Limb (tissue), 2 donors: ENCODE results near the gene TOPAZ1.

Source experiments
- DNase-seq, 2 donors: peaks; one replicate each; pipeline ENCODE4 v3.0.0-alpha.2; 2016; ENCODE audit errors: extremely low spot score in 2 of 2

The TOPAZ1 gene

DNA sequence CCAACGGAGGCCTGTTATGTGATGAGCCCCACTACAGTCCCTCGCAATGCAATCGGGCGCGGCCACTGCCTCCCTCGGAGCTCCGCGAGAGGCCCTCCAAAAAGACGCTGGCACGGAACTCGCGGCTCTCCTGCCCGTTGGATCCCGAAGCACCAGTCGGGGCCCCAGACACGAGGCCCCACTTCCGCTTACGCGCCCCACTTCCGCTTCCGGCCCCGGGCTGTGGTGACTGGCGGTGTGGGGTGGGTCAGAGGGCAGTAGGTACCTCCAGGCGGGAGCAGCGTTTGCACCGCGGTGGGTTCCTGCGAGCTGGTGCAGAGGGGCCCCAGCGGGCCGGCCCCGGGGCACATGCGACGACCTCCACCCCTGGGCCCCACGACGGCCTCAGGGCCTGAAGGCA lies at the start of gene TOPAZ1:
Gene TOPAZ1 (plus strand): TSS at position 181 of the 400 bp plus-strand sequence. CDS start 168 bp downstream, at position 349.
- no peak for DNase-seq

DNA sequence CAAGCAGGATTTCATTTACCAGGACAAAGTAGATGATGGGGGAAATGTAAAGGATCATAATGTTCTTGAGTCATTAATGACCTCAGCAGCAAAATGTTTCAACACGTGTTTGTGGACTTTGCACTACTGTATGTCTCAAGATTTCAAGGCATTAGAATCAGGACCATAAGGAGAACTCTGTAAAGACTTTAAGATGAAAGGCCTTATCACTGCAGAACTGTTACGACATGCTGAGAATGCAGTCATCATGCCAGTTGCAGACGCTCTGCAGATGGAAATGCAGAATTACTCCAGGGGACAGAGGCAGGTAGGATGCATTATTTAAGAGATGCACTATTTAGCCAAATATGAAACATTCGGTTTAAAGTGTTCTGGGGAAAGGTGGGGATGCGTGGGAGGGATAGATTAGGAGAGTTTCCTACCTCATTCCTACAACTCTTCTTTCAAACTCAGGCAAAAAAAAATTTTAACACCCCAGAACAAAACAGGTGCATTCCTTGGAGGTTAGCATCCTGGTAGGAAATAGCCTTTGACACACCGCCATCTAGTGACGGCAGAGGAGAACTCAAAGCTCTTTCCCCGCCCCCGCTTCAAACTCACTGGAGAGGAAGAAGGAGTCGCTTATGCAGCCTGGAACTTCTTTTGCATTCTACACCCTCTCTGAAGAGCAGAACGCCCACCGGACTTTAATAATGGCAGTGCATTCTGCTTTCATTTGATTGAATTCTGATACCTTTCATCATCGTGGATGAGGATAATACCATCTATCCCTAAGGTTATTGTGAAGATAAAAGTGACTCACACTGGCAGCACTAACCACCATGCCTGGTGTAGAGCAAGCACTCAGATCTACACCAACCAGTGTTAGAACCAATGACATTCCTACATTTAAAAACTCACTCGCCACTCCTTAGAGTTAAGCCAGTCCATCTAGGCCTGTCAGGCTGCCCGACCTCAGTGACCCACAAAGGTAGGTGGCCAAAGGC lies 43.1 kb upstream of the TOPAZ1 start:
- DNase-seq: peak; percentile 63 to 82

DNA sequence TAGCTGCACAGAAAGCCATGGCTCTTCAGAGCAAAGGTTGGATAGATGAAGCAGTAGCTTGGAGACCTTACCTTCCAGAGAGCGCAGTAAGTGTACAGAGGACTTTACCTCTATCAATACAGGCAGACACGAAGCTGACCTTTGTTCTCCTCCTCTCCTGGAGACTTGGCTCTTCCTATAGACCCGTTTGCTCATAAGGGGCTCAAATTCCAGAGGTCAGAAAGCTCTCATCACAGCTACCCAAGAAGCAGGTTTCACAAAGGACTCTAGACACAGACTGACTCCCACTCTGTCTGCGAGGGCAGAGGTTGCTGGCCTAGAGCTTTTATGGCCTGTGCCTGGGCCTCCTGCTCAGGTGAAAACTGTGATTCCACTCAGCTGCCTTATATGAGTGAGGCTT lies 35.4 kb upstream of the TOPAZ1 start:
- DNase-seq: no peak

DNA sequence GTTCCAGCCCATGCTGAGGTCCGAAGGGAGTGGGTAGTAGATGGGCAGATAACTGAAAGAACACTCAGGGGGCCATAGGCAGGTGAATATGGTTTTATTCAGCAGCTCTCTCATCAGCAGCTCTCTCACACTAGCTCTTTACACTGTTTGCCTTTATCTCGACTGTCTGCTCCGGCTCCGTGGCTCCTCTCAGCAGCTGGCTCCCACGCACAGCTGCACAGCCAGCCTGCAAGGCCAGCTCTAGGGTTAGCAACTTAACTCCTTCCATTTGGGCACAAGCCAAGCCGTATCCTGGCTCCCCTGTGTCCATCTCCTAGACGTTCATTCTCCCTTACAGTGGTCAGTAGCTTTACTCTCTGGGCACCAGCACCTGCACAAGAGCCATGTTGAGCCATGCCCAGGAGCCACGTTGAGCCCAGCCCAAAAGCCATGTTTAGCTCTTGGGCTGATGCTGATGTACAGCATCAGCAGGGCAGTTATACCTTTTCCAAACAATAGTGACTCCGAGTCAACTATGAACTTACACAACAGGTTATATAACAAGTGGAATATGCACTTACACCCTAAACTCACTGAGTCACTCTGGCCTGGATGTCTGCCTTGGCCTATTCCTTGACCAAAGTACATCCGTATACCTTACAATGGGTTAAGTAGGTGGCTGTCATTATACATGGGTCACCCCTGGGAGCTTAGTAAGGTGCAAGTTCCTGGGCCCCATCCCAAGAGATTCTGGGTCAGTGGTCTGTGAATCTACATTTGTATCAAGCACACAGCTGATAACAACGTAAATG lies 34.6 kb upstream of the TOPAZ1 start:
- DNase-seq: no peak

DNA sequence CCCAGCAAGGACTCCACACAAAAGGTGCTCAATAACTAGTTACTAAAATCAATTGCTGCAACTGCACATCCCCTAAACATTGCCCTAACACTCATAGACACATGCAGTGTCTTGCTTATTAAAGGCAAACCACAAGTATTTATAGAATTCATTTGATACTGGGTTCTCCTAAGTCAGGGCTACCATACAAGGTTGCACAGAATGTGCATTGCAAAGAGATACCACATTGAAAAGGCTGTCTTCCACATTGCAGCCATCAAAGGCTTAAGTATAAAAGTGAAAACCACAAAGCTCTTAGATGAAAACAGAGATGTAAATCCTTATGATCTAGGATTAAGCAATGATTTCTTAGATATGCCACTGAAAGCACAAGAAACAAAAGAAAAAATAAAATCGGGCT lies 33.6 kb upstream of the TOPAZ1 start:
- no peak for DNase-seq

DNA sequence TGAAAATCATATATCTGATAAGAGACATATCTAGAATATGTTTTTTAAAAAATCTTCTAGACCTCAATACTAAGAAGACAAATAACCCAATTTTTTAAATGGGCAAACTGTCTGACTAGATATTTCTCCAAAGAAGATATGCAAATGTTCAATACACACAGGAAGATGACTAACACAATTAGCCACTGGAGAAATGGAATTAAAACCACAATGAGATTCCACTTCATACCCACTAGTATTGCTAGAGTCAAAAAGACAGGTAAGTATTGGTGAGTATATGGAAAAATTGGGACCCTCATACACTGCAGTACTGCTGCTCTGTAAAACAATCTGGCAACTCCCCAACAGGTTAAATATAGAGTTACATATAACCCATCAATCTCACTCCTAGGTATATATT lies 33.1 kb upstream of the TOPAZ1 start:
- DNase-seq: no peak

DNA sequence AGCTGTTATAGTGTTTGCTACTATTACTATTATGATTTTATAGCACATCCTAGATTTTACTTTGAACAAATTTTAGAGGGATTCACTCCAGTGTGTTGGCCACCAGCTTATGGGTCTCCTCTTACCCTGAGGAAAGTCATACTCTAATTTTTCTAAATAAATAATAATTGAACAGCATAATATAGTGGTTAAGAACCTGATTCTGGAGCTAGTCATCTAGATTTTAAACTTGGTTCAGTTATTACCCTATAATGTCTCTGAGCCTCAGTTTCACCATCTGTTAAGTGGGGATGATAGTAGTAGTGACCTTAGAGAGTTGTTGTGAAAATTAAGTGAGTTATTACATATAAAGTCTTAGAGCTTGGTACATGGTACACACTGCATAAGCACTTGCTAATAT lies 30.7 kb upstream of the TOPAZ1 start:
- no peak for DNase-seq

DNA sequence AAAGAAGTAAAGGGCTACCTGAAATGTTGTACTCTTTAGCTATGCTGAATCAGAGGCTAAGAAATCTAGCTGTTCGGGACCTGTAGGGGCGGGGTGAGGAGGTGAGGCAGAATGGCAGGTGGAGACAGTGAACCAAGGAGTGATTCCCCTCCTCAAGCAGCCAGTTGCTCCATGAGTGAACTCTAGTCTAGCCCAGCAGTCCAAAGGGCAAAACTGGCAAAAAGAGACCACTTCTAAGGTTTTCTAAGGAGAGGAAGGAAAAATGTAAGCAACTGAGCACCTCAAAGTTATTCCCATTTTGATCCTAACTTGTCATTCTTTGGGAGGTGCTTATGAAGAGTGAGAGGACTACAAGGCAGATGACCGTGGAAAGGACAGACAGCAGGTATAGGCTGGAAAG lies 19.3 kb upstream of the TOPAZ1 start:
- no peak for DNase-seq

DNA sequence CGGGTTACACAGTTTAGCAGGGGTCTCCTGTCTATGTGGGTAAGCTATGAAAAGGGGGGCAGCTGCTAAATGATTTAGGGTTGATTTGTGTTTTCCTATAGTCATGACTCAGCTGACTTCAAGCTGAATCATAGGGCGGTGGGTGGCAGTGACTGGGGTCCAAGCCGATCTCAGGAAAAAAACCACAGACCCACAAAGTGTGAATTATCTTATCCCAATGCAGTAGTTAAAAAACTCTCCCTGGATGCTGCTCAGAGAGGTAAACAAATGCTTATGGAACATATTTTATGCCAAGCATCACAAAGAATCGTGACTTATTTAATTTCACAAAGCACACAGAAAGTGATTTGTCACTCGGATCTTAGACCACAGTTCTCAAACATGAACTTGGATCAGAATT lies 18.4 kb upstream of the TOPAZ1 start:
- DNase-seq: no peak

DNA sequence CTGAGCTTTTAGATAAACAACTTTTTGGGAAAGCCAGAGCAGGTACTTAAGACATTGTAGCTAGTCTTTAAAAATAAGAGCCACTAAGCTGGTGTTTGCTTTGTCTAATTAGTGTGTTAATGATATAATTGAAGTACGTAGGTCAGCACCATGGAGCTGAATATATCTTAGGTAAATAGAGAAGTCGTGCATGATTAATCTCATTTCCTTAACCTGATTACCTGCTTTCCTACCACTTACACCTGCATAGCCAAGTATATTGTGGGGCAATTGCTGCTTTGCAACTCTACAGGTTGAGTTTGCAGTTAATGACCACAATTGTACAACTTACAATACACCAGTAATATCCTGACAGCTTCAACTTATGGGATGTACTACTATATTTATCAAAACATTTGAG lies 17.6 kb upstream of the TOPAZ1 start:
- DNase-seq: no peak

DNA sequence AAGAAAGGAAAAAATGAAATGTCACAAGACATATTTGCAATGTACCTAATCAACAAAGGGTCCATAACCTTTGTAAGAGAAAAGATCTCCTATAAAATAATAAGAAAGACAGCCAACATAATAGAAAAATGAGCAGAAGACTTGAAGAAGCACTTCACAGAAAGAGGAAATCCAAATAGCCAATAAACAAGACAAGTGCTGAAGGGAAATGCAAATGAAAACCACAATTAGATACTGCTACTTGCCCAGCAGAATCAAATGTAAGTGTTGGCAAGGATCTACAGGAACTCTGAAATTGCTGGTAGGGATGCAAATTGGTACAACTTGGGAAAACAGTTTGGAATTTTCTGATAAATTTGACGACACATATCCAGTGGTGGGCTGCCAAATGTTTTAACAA lies 15.1 kb upstream of the TOPAZ1 start:
- no peak for DNase-seq

DNA sequence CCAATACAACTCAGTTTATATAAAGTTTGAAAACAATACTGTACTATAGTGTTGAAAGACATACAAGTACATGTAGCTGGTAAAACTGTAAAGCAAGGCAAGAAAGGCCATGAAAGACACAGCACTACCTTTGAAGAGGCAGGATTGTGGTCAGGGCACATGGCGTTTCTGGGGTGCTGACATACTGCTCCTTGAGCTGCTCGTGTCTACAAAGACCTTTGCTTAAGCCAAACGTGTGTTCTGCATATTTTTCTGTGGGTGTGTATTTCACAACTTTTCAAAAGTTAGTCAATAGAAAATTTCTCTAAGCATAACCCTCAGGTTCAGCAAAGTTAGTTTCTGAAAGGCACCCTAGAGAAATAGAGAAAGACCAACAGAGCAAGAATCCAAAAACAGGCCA lies 14.1 kb upstream of the TOPAZ1 start:
- DNase-seq: no peak

DNA sequence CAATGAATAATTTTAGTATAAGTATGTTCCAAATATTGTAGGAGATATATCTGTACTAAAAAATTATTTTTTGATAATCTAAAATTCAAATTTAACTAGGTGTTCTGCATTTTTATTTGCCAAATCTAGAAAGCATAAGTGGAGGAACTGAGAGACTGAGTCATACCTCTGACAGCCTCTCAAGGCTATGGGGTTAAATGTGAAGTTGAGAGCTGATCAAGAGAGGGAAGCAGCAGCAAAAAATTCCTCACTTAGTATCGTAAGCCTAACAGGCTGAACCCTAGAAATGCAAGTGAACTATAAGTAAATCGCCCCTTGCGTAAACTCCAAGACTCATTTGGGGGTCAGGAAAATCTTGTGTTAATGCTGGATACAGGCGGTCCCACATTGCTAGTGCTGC lies 12.8 kb upstream of the TOPAZ1 start:
- no peak for DNase-seq

DNA sequence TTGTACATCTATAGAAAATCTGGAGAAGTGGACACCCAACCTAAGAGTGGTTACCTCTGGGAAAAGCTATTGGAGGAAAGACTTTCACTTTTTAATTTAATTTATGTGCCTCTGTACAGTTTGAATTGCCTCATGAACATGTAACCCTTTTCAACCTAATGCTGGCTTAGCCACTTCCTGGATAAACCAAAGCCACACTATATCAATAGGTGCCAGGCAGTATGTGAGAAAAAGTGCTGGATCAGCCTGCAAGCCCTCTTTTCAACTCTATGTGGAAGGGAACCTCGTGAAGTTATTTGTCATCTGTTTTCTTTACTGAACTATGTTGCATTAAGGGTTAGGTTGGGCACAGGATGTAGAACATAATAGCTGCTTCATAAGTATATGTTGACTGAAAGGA lies 9.3 kb upstream of the TOPAZ1 start:
- DNase-seq: no peak

DNA sequence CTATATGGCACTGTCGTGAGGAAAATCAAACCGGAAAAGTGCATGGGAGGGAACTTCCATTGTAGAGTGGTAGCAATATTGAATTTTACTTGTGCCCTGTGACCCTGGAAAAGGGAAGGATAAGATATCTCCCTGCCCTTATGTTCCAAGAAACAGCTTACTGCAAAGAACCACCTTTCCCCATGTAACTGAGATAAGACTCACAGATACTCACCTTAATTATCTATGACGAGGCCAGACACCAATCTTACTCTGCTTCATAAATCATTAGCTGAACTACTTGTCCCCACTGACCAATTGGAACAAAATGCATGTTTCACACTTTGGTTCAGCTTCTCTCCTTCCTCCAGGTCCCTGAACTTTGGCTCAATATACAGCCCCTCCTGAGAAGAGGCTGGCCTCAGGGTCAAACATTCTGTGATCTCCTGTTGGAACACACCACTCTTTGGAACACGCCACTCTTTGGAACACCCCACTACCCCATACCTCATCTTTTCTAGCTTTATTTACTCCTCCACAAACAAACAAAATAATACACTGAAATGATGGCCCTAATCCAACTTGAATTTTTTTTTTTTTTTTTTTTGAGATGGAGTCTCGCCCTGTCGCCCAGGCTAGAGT lies 6.9 kb upstream of the TOPAZ1 start:
- no peak for DNase-seq

DNA sequence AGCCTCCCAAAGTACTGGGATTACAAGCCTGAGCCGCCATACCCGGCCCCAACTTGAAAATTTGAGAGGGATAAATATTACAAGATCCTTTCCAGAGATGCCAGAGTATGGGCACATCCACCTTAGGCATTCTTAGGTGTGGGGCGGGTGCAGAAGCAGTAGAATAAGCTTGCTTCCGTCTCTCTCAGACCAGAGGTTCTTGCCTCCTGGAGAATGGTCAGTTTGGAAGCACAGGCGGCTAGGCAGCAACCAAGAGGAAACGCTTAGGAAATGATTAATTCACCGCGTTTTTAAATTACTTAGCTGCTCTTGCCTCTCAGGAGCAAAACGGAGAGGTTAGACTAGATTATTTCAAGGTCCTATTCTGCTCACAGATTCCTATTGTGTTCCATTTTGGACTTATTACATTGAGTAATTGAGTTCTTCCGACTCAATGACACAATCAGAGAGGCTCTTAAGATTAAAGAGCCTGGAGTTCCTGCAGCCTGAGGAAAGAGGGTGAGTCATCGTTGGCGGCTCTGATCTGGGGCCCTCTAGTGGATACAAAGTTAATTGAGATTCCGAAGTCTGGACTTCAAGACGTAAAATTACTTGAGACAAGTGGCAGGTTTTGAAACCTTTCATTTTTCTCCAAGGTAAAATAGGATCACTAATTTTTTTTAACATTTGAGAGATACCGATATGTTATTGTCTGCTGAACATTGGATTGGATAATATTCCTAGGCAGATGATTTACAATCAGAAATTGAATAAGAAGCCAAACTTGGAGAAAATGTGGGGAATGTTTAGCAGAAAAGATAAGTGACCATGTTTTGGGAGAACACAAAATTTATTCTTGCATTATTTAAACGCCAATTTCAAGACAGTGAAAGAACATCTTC lies 5.8 kb upstream of the TOPAZ1 start:
- peak; percentile 44 to 72 for DNase-seq

DNA sequence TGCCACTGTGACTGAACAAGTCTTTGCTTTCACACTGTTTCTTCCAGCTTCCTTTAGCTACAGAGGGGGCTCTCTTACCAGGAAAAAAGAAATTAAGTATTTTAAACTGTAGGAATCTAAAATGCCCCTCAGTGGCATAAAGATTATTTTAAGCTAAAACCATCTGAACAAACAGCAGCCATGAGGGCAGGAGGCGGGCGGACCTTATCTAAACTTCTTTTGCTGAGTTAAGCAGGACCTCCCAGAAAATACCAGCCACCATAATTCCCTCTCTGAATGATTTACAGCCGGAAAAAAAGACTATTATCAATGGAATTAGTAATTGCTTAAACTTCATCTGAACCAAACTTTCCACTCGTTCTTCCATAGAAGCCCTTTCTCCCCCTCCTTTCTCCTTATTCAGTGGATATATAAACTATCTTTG lies 5.2 kb upstream of the TOPAZ1 start:
- no peak for DNase-seq

DNA sequence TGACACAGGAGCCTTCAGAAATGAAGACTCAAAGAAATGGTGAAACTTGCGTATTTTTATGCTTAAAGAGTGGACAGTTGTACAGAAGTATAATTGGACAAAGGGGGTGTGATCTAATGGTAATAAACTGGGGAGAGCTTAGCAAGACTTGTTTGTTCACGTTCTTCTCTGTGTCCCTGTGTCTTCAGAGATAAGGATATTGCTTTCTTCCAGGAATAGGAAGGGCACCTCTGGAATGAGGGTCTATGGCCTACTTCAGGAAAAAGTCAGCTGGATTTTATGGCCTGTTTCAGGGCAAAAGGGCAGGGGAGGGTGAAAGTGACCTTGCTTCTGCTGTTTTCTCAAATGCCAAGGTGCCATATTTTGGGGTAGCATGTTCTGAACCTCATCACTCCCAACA lies 4.5 kb upstream of the TOPAZ1 start:
- DNase-seq: no peak

DNA sequence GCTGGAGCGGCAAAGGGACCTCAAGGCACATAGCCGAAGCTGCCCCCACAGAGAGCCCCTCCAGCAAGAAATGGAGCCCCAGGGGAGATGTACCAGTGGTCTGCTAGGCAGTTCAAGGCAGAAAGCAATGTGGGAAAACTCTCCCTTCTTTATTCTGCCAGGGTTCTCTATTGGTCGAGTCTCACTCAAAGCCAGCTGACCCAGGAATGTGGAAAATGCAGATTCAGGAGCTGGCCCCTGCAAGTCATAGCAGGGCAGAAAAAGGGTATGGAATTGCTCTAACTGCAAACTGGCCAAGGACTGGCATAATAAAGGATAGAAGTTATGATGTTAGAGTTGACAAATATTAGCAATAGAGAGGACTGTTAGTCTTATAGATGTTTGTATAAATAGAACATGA lies 4.0 kb upstream of the TOPAZ1 start:
- no peak for DNase-seq

DNA sequence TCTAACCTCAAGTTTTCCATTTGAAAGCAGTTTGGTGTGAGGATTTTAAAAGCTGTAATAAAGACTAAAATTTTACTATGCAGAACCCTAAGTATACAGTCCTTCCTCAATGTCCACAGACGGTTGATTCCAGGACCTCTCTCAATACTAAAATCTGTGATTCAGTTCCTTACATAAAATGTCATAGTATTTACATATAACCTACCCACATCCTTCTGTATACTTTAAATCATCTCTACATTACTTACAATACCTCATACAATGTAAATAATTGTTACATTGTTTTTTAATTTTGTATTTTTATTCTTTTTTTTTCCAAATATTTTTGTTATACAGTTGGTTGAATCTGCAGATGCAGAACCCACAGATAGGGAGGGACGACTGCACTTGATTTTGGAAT lies 2.8 kb upstream of the TOPAZ1 start:
- DNase-seq: no peak

DNA sequence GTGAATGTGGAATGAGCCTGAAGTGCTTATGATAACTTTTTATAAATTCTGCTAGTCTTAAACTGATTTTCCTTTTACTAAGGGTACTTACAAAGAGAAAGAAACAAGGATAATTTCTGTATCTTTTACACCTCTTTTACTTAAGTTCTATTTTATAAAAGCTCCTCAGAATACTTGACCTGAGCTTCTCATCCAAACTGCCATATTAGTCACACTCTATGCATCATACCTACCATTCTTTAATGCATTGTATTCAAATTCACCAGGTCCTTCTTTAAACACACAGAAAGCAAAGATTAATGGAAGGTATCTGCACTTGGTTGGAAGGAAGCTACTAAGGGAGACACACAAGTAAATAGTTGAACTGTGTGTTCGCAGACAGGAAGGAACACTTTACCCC lies 1.6 kb upstream of the TOPAZ1 start:
- DNase-seq: no peak
